ENCODE results near the gene OPCML. TPM values are rescaled to one million over a fixed set of nuclear protein-coding genes. Genes with fewer than 3 reads are reported as not detected.

Gene OPCML
- total RNA-seq, 2 donors from 2014 or later, result not detected

DNA sequence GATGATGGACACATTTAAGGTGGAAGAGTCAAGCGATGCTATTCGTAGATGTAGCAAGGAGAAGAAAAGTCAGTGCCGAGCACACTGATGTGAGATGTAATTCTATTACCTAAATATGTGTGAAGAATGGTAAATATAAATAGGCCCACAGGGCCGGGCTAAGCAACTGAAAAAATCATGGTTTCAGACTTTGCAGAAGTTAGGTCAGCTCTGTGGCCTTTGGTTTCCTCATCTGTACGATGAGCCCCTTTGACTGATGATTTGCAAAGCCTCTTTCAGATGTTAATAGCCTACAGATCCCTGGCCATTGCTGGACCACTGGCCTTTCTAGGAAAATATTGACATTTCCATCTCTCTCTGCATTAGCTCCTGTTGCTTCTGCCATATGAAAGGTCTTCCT, 570.8 kb downstream of the OPCML start:
- Histone ChIP-seq H3K36me3 (no peaks in the 10 kb centered on the region), H3K4me1 (ENCODE audit: control insufficient read depth in 1 of 2, low read depth in 2 of 2) (no peaks in the 10 kb centered on the region), H3K27ac (no peak overlapping the region), H3K27me3 (replicated peaks; ENCODE audit: insufficient read depth) (no peaks in the 10 kb centered on the region), H3K9me3 (no peaks in the 10 kb centered on the region), H3K4me3 (no peak overlapping the region)
- TF ChIP-seq, protein P1, sequence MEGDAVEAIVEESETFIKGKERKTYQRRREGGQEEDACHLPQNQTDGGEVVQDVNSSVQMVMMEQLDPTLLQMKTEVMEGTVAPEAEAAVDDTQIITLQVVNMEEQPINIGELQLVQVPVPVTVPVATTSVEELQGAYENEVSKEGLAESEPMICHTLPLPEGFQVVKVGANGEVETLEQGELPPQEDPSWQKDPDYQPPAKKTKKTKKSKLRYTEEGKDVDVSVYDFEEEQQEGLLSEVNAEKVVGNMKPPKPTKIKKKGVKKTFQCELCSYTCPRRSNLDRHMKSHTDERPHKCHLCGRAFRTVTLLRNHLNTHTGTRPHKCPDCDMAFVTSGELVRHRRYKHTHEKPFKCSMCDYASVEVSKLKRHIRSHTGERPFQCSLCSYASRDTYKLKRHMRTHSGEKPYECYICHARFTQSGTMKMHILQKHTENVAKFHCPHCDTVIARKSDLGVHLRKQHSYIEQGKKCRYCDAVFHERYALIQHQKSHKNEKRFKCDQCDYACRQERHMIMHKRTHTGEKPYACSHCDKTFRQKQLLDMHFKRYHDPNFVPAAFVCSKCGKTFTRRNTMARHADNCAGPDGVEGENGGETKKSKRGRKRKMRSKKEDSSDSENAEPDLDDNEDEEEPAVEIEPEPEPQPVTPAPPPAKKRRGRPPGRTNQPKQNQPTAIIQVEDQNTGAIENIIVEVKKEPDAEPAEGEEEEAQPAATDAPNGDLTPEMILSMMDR (IDR thresholded peaks at IDR 0.05), result no peak
- ATAC-seq (ENCODE audit: insufficient number of reproducible peaks, low FRiP score, low read depth), result no peak
- DNase-seq (ENCODE audit: low spot score), result no peak

DNA sequence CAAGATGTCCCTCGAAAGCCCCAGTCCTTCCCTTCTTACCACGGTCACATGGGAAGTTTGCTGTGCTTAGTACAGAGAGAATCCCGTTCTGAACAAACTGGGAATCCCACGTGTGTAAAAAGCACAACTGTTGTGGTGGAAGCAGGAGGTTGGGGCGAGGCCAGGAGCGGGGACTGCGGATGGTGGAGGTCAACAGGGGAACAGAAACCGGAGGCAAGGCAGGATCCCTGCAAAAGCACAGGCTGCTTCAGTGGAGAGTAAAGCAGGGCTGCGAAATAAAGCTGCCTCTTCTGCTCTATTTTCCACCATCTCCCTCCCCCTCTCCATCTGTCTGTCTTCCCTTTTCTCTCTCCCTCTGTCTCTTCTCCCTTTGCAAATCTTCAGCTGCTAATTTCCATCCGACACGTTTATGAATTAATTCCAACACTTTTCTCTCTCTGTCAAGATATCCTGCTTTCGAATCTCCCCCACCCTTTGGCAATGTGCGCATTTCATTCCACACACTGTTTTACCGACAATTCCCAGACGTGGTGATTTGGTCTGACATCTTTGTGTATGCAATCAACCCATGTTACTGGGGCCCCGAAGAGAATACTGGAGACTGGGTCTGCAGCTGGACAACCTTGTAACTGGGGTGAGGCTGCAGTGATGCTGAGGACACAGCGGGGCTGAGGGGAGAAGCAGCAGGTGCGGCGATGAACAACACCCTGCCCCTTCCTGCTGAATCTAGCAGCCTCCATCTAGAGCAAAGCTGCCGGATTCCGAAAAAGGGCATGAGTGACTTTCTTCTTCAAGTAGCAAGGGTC, 571.8 kb downstream of the OPCML start:
- TF ChIP-seq, protein P1 (IDR thresholded peaks at IDR 0.05), result no peak
- H3K36me3 ChIP-seq, result no peaks in the 10 kb centered on the region
- ATAC-seq (ENCODE audit: insufficient number of reproducible peaks, low FRiP score, low read depth) (no peak), DNase-seq (ENCODE audit: low spot score) (no peak)
- no peaks in the 10 kb centered on the region for H3K27me3 ChIP-seq (replicated peaks; ENCODE audit: insufficient read depth)
- no peaks in the 10 kb centered on the region for H3K9me3 ChIP-seq
- H3K4me1 ChIP-seq (ENCODE audit: control insufficient read depth in 1 of 2, low read depth in 2 of 2), result no peaks in the 10 kb centered on the region
- no peak overlapping the region for H3K27ac ChIP-seq
- H3K4me3 ChIP-seq, result no peak overlapping the region

DNA sequence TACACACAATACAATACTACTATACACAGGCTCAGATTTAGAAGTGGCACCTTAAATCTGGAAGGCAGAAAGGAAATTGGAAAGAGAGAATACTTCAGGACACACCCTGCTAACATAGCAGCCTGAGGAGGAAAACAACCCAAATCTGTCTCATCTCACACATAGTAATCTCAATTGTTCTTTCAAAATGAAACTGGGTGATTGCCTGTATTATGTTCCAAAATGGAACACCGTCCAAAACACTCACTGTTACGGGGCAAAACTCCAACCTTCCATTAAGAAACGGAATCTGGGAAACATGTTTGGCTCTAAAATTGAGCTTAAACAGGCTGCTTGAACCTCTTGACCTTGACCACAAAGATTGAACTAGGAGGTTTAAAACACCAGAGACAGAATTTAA, 572.6 kb downstream of the OPCML start:
- Histone ChIP-seq H3K9me3 (no peaks in the 10 kb centered on the region), H3K27me3 (replicated peaks; ENCODE audit: insufficient read depth) (no peaks in the 10 kb centered on the region), H3K4me3 (no peak overlapping the region), H3K27ac (no peak overlapping the region), H3K4me1 (ENCODE audit: control insufficient read depth in 1 of 2, low read depth in 2 of 2) (no peaks in the 10 kb centered on the region), H3K36me3 (no peaks in the 10 kb centered on the region)
- DNase-seq (ENCODE audit: low spot score) (no peak), ATAC-seq (ENCODE audit: insufficient number of reproducible peaks, low FRiP score, low read depth) (no peak)
- TF ChIP-seq, protein P1 (IDR thresholded peaks at IDR 0.05), result no peak

DNA sequence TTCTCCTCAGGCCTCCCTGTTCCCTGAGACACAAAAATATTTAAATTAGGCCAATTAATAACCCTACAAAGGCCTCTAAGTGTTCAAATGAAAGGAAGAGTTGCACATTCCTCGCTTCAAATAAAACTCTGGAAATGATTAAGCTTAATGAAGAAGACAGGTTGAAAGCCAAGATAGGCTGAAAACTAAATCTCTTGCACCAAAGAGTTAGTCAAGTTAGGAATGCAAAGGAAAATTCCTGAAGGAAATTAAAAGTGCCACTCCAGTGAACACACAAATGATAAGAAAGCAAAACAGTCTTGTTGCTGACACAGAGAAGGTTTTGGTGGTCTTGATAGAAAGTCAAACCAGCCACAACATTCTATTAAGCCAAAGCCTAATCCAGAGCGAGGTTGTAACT, 574.4 kb downstream of the OPCML start:
- TF ChIP-seq, protein P1 (IDR thresholded peaks at IDR 0.05), result no peak
- DNase-seq (ENCODE audit: low spot score) (no peak), ATAC-seq (ENCODE audit: insufficient number of reproducible peaks, low FRiP score, low read depth) (no peak)
- H3K27me3 ChIP-seq (replicated peaks; ENCODE audit: insufficient read depth), result no peaks in the 10 kb centered on the region
- no peaks in the 10 kb centered on the region for H3K4me1 ChIP-seq (ENCODE audit: control insufficient read depth in 1 of 2, low read depth in 2 of 2)
- no peak overlapping the region for H3K27ac ChIP-seq
- no peak overlapping the region for H3K4me3 ChIP-seq
- no peaks in the 10 kb centered on the region for H3K9me3 ChIP-seq
- H3K36me3 ChIP-seq, result no peaks in the 10 kb centered on the region

DNA sequence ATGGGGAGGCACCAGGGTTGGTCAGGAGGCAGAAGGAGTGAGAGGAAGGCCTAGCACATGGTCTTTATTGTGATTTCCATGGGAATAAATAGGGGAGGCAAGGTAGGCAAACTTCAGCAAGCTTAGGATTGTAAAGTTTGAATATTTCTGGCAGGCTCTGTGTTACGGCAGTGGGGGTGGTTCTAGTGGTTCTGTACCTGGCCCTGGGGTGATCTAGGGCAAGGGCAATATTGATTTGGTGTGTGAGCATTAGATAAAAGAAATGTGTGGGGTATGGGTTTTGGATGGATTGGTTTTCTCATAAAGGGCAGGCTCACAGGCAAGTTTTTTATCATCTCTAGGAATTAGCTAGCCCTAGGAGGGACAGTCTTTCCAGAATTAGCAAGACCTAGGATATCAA, 584.0 kb downstream of the OPCML start:
- no peak for DNase-seq (ENCODE audit: low spot score)
- Histone ChIP-seq H3K36me3 (no peaks in the 10 kb centered on the region), H3K27ac (no peak overlapping the region), H3K9me3 (no peaks in the 10 kb centered on the region), H3K4me1 (ENCODE audit: control insufficient read depth in 1 of 2, low read depth in 2 of 2) (no peaks in the 10 kb centered on the region), H3K27me3 (replicated peaks; ENCODE audit: insufficient read depth) (no peaks in the 10 kb centered on the region), H3K4me3 (no peak overlapping the region)
- TF ChIP-seq, protein P1 (IDR thresholded peaks at IDR 0.05), result no peak
- no peak for ATAC-seq (ENCODE audit: insufficient number of reproducible peaks, low FRiP score, low read depth)

Data from thoracic aorta (tissue), 2 donors.